Kidney (tissue), 14 donors: Measurements from ENCODE around the gene NDOR1. TPM values are rescaled to one million over a fixed set of nuclear protein-coding genes. Genes with fewer than 3 reads are reported as not detected.

Source experiments
- DNase-seq, 5 donors: peaks; one replicate each; pipeline ENCODE4 v3.0.0-alpha.2; 2013 to 2020
- FAIRE-seq: peaks from 2 replicates; lab custom pipeline; 2012; peaks lifted over from hg19 to GRCh38; lab: Jason Lieb, UNC
- H3K27ac ChIP-seq, 2 donors: one replicate each; pipeline ENCODE4 v1.7.0; 2013; ENCODE audit warnings: low read depth in 2 of 2, low read length in 2 of 2, inconsistent platforms in 1 of 2
- H3K27me3 ChIP-seq: one replicate; pipeline ENCODE4 v1.7.1; 2013; ENCODE audit warnings: low read length, inconsistent platforms; ENCODE audit not compliant: control insufficient read depth, insufficient read depth
- H3K36me3 ChIP-seq, 3 donors: one replicate each; pipeline versions ENCODE4 v1.7.0 to v1.7.1; 2013; ENCODE audit warnings: low read length in 3 of 3, control low read depth in 1 of 3, inconsistent platforms in 1 of 3; ENCODE audit not compliant: insufficient read depth in 3 of 3, control insufficient read depth in 2 of 3
- H3K4me1 ChIP-seq, 3 donors: one replicate each; pipeline versions ENCODE4 v1.7.0 to v1.7.1; 2013; ENCODE audit warnings: low read length in 3 of 3, inconsistent platforms in 1 of 3, low read depth in 1 of 3; ENCODE audit not compliant: control insufficient read depth in 2 of 3, insufficient read depth in 2 of 3
- H3K4me3 ChIP-seq, 3 donors: one replicate each; pipeline versions ENCODE4 v1.7.0 to v1.8.1; 2013; ENCODE audit warnings: low read length in 3 of 3, control low read depth in 1 of 3, inconsistent platforms in 1 of 3
- H3K9ac ChIP-seq, 3 donors: one replicate each; pipeline versions ENCODE4 v1.7.0 to v1.7.1; 2013; ENCODE audit warnings: low read length in 3 of 3, control low read depth in 1 of 3, inconsistent platforms in 1 of 3
- H3K9me3 ChIP-seq, 3 donors: one replicate each; pipeline versions ENCODE4 v1.7.0 to v1.7.1; 2013; ENCODE audit warnings: low read length in 3 of 3, control low read depth in 1 of 3, inconsistent platforms in 1 of 3; ENCODE audit not compliant: control insufficient read depth in 2 of 3, insufficient read depth in 1 of 3
- CTCF ChIP-seq: IDR thresholded peaks from 3 replicates; pipeline ENCODE4 v1.5.1; 2012; ENCODE audit warnings: mild to moderate bottlenecking, moderate library complexity, borderline replicate concordance; ENCODE audit not compliant: insufficient read depth; ENCODE audit errors: extremely low read depth
- intact Hi-C: fragments of 100-400 bp; cut with DNase I; formaldehyde crosslinking; loops from one replicate; pipeline ENCODE4 v1.11.1; 2022
- polyA plus RNA-seq: library from polyadenylated mRNA; stranded (reverse); fragments of 350-450 nt; fragmentation: Illumina TruSeq; extraction: RNeasy Lipid Tissue Mini Kit (QIAGEN cat#74804); gene quantifications from one replicate; pipeline ENCODE4 v1.2.3, GENCODE V29; 2014; ENCODE audit warnings: low read depth, low replicate concordance; ENCODE audit not compliant: insufficient read depth
- total RNA-seq: library from RNA; stranded (reverse); fragmentation: NEBNext Ultra II Directional; extraction: Animal tissue kit (Norgen Biotek cat#: 25700); gene quantifications from one replicate; pipeline ENCODE4 v1.2.1, GENCODE V29; 2021
- donor health status: control.
- donor health status: control.
- donor health status: control.
- donor health status: control.
- donor health status: control.
- donor health status: DM: yes; HTN: yes; CAD: no.
- donor health status: Normal renal cell carcinoma (clear cell type).

The NDOR1 gene
- total and polyA plus RNA-seq, 2 donors from 2014 or later: 5.9 to 17.8 TPM

- no peak for DNase-seq
- FAIRE-seq: no peak
- Histone ChIP-seq H3K9ac (no peak overlapping the region), H3K4me1 (peaks cover 0 to 48% (median 10%) of the 10 kb centered on the region in 3 donors), H3K36me3 (peaks cover 0 to 8% (median 4%) of the 10 kb centered on the region in 3 donors), H3K4me3 (peak overlapping the region in 1 of 3 donors; percentile 29), H3K27me3 (no peaks in the 10 kb centered on the region), H3K27ac (peak overlapping the region in 1 of 2 donors; percentile 65), H3K9me3 (no peaks in the 10 kb centered on the region)
- no peak for TF ChIP-seq CTCF
- intact Hi-C loops: no loop called here
Measured at GRCh38 chr9:137195525-137196220, 9.8 kb upstream of the NDOR1 start.

- peak overlapping the region; percentile 63 to 77 for H3K27ac ChIP-seq
- FAIRE-seq (no peak), DNase-seq (peak in 3 of 5 donors; percentile 22 to 43 (median 34))
- no peaks in the 10 kb centered on the region for H3K27me3 ChIP-seq
- no peaks in the 10 kb centered on the region for H3K36me3 ChIP-seq
- intact Hi-C loops: no loop called here
- H3K9me3 ChIP-seq: no peaks in the 10 kb centered on the region
- no peak for TF ChIP-seq CTCF
- H3K4me3 ChIP-seq: peak overlapping the region in 2 of 3 donors; percentile 48 to 67
- peaks cover 0 to 52% (median 16%) of the 10 kb centered on the region in 3 donors for H3K4me1 ChIP-seq
- H3K9ac ChIP-seq: peak overlapping the region in 1 of 3 donors; percentile 26
Measured at GRCh38 chr9:137198051-137198901, 7.2 kb upstream of the NDOR1 start.

GRCh38 chr9:137198902-137199283, 6.6 kb upstream of the NDOR1 start:
- FAIRE-seq: no peak
- TF ChIP-seq CTCF: no peak
- Histone ChIP-seq H3K27me3 (no peaks in the 10 kb centered on the region), H3K36me3 (no peaks in the 10 kb centered on the region), H3K27ac (peak overlapping the region; percentile 63 to 77), H3K4me3 (peak overlapping the region in 2 of 3 donors; percentile 48 to 67), H3K9me3 (no peaks in the 10 kb centered on the region), H3K9ac (peak overlapping the region in 2 of 3 donors; percentile 41 to 46), H3K4me1 (peaks cover 0 to 52% (median 16%) of the 10 kb centered on the region in 3 donors)
- no peak for DNase-seq
- intact Hi-C loops: no loop called here
